SK-N-SH (cell line): ENCODE results near the gene UBR1. TPM values are rescaled to one million over a fixed set of nuclear protein-coding genes. Genes with fewer than 3 reads are reported as not detected.

Source experiments
- CTCF ChIA-PET: fragments of 300-600, 350-600 bp; formaldehyde crosslinking; extraction: SDS; loops from one replicate; lab custom pipeline; 2021; lab: Yijun Ruan, JAX
- POLR2A ChIA-PET: fragments of 350-600 bp; sonication (Branson Sonifier 250); formaldehyde crosslinking; extraction: SDS; loops from one replicate; lab custom pipeline; 2020; ENCODE audit warnings: antibody characterized with exemption, inconsistent platforms; lab: Yijun Ruan, JAX
- DNase-seq: peaks from one replicate; pipeline ENCODE4 v3.0.0; 2012
- H2AFZ ChIP-seq: fragments of 200-600 bp; sonication (generic); 2 replicates; pipeline ENCODE4 v1.8.1; 2016; ENCODE audit warnings: antibody characterized with exemption, mild to moderate bottlenecking, low read depth
- H3F3A ChIP-seq: fragments of 200-600 bp; sonication (generic); replicated peaks from 2 replicates; pipeline ENCODE3; 2016; ENCODE audit warnings: antibody characterized with exemption, mild to moderate bottlenecking; ENCODE audit not compliant: insufficient read depth
- H3K27ac ChIP-seq, 2 experiments: fragments of 200-500 bp in 1 of 2; fragments of 200-600 bp in 1 of 2; sonication (Bioruptor generic) in 1 of 2; sonication (generic), shearing (Covaris generic) in 1 of 2; 2 replicates each; pipeline versions ENCODE4 v1.5.1 to v1.6.1; 2014 to 2016; ENCODE audit warnings: low read depth in 2 of 2, inconsistent platforms in 1 of 2, low read length in 1 of 2, mild to moderate bottlenecking in 1 of 2, mixed read lengths in 1 of 2
- H3K27me3 ChIP-seq: fragments of 200-600 bp; sonication (generic), shearing (Covaris generic); 2 replicates; pipeline ENCODE4 v1.6.1; 2016; ENCODE audit warnings: mixed run types; ENCODE audit not compliant: insufficient read depth
- H3K36me3 ChIP-seq, 2 experiments: fragments of 200-500 bp in 1 of 2; fragments of 200-600 bp in 1 of 2; sonication (Bioruptor generic) in 1 of 2; sonication (generic) in 1 of 2; replicated peaks in 1 of 2; 2 replicates each; pipeline versions ENCODE3 to v1.5.1; 2014 to 2016; ENCODE audit warnings: low read length in 1 of 2, mild to moderate bottlenecking in 1 of 2; ENCODE audit not compliant: insufficient read depth in 2 of 2, control insufficient read depth in 1 of 2
- H3K4me1 ChIP-seq, 2 experiments: fragments of 200-500 bp in 1 of 2; fragments of 200-600 bp in 1 of 2; sonication (Bioruptor generic) in 1 of 2; sonication (generic), shearing (Covaris generic) in 1 of 2; 2 replicates each; pipeline versions ENCODE4 v1.5.1 to v1.6.1; 2014 to 2016; ENCODE audit warnings: low read depth in 1 of 2, low read length in 1 of 2, mixed run types in 1 of 2; ENCODE audit not compliant: insufficient read depth in 2 of 2, control insufficient read depth in 1 of 2
- H3K4me2 ChIP-seq: fragments of 200-600 bp; sonication (generic), shearing (Covaris generic); 2 replicates; pipeline ENCODE4 v1.6.1; 2017; ENCODE audit warnings: mixed run types
- H3K4me3 ChIP-seq, 2 experiments: fragments of 200-500 bp in 1 of 2; fragments of 200-600 bp in 1 of 2; sonication (Bioruptor generic) in 1 of 2; sonication (generic), shearing (Covaris generic) in 1 of 2; 2 replicates each; pipeline versions ENCODE4 v1.5.1 to v1.8.1; 2014 to 2016; ENCODE audit warnings: low read depth in 2 of 2, inconsistent platforms in 1 of 2, low read length in 1 of 2, mild to moderate bottlenecking in 1 of 2, mixed read lengths in 1 of 2, moderate library complexity in 1 of 2
- H3K79me2 ChIP-seq: fragments of 200-600 bp; sonication (generic); 2 replicates; pipeline ENCODE4 v1.8.1; 2017; ENCODE audit warnings: mild to moderate bottlenecking; ENCODE audit not compliant: insufficient read depth
- H3K9ac ChIP-seq: fragments of 200-600 bp; sonication (generic); 2 replicates; pipeline ENCODE4 v1.6.1; 2017; ENCODE audit warnings: mixed run types
- H3K9me2 ChIP-seq: fragments of 200-600 bp; sonication (generic); 2 replicates; pipeline ENCODE4 v1.6.1; 2017; ENCODE audit warnings: mixed run types
- H3K9me3 ChIP-seq: fragments of 200-600 bp; sonication (generic); 2 replicates; pipeline ENCODE4 v1.6.1; 2017; ENCODE audit warnings: mixed run types, mild to moderate bottlenecking, moderate library complexity
- H4K20me1 ChIP-seq: fragments of 200-600 bp; sonication (generic); 2 replicates; pipeline ENCODE4 v1.6.1; 2017; ENCODE audit warnings: mild to moderate bottlenecking, mixed run types; ENCODE audit not compliant: insufficient read depth
- ELF1 ChIP-seq: IDR thresholded peaks from 2 replicates; pipeline ENCODE4 v1.4.0; 2012
- EP300 ChIP-seq, 2 experiments: IDR thresholded peaks; 2 replicates each; pipeline versions ENCODE4 v1.4.0 to v1.6.1; 2012; ENCODE audit warnings: borderline replicate concordance in 1 of 2, low read depth in 1 of 2, low read length in 1 of 2
- FOSL2 ChIP-seq: IDR thresholded peaks from 2 replicates; pipeline ENCODE4 v1.4.0; 2012; ENCODE audit warnings: low read depth, mild to moderate bottlenecking, moderate library complexity, borderline replicate concordance
- IRF3 ChIP-seq: fragments of 150-350 bp; IDR thresholded peaks from 2 replicates; pipeline ENCODE4 v1.6.1; 2016; ENCODE audit warnings: mild to moderate bottlenecking, low read depth, low read length
- MAX ChIP-seq: IDR thresholded peaks from 2 replicates; pipeline ENCODE4 v1.4.0; 2012; ENCODE audit warnings: low read depth
- NRF1 ChIP-seq: IDR thresholded peaks from 2 replicates; pipeline ENCODE4 v1.6.1; 2012; ENCODE audit warnings: low read depth, mild to moderate bottlenecking, low read length
- PBX3 ChIP-seq: IDR thresholded peaks from 2 replicates; pipeline ENCODE4; 2012
- RAD21 ChIP-seq: IDR thresholded peaks from 2 replicates; pipeline ENCODE4 v1.6.1; 2012; ENCODE audit warnings: mild to moderate bottlenecking, low read length
- RXRA ChIP-seq: IDR thresholded peaks from 2 replicates; pipeline ENCODE4 v1.4.0; 2012; ENCODE audit warnings: low read depth, mild to moderate bottlenecking, borderline replicate concordance
- SIN3A ChIP-seq: IDR thresholded peaks from 2 replicates; pipeline ENCODE4 v1.6.1; 2012; ENCODE audit warnings: low read depth, mild to moderate bottlenecking, low read length, moderate library complexity, borderline replicate concordance
- TEAD4 ChIP-seq: IDR thresholded peaks from 2 replicates; pipeline ENCODE4 v1.4.0; 2012; ENCODE audit warnings: mild to moderate bottlenecking, borderline replicate concordance; ENCODE audit not compliant: insufficient read depth
- USF1 ChIP-seq: IDR thresholded peaks from 2 replicates; pipeline ENCODE4 v1.4.0; 2012; ENCODE audit warnings: low read depth, borderline replicate concordance
- WGBS: methylation state at CpG from one replicate; pipeline ENCODE4 v1.1.6; 2017; ENCODE audit warnings: low lambda C conversion rate; 5-methylcytosine and 5-hydroxymethylcytosine counted together
- polyA plus RNA-seq, 3 experiments: library from polyadenylated mRNA; depleted of rRNA; stranded (reverse); fragments of >200 nt; gene quantifications; 2 replicates each; pipeline ENCODE4 v1.2.3, GENCODE V29; 2012

Gene UBR1
- polyA plus RNA-seq, 1 of the 3 experiments (the other 2 are of a cell fraction), result 3.7 TPM

DNA sequence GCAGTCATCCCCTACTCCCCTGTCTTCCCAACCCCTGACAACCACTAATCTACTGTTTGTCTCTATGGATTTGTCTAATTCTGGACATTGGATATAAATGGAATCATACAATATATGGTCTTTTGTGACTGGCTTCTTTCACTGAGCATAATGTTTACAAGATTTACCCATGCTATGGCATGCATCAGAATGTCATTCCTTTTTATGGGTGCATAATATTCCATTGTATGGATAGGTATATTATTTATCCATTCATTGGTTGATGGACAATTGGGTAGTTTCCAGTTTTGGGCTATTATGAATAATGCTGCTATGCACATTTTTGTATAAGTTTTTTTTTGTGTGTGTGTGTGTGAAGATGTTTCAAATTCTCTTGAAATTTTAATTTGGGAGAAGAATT is 168.7 kb downstream of the UBR1 start:
- Histone ChIP-seq H3K27ac (no peak overlapping the region), H3K9me2 (no peaks in the 10 kb centered on the region), H3K4me2 (no peak overlapping the region), H3K4me1 (no peaks in the 10 kb centered on the region), H3F3A (no peaks in the 10 kb centered on the region), H4K20me1 (no peaks in the 10 kb centered on the region), H3K9ac (no peak overlapping the region), H3K36me3 (no peaks in the 10 kb centered on the region), H3K4me3 (no peak overlapping the region)
- POLR2A ChIA-PET, result no interaction called here
- no peak for TF ChIP-seq TEAD4
- TF ChIP-seq, all 33 proteins: peak for 0
- H3K79me2 ChIP-seq, result no peaks in the 10 kb centered on the region
- no peak for DNase-seq
- CTCF ChIA-PET, result interaction anchor here (3.4 kb wide), 1 partner anchor 11 kb away, joined by 20 read pairs; no protein-coding TSS in a partner anchor
- H3K9me3 ChIP-seq, result no peaks in the 10 kb centered on the region
- H2AFZ ChIP-seq, result no peak overlapping the region
- no peaks in the 10 kb centered on the region for H3K27me3 ChIP-seq

DNA sequence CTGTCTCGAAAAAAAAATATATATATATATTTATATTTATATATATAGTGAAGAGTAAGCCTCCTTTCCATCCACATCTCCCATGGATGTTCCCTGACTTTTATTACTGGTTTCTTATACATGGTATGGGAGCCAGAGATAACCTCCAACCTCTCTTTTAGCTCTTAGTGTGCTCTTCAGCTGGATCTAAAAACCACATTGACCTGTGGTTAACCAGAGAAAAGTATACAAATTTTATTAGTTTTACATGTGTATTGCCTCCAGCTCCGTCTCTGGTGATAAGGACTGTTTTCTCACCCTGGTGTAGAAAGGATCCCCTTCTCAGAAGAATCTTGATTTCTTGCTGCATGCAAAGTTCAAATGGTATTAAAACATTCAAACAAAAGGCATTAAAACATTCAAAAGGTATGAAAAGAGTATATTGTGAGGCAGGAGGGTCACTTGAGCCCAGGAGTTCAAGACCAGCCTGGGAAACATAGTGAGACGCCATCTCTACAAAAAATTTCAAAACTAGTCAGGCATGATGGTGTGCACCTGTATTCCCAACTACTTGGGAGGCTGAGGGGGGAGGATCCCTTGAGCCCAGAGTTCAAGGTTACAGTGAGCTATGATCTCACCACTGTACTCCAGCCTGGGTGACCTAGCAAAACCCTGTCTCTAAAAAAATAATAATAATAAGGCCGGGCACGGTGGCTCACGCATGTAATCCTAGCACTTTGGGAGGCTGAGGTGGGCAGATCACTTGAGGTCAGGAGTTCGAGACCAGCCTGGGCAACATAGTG is 171.8 kb downstream of the UBR1 start:
- Histone ChIP-seq H3K4me2 (no peak overlapping the region), H3K9me3 (no peaks in the 10 kb centered on the region), H3K9me2 (no peaks in the 10 kb centered on the region), H3K79me2 (no peaks in the 10 kb centered on the region), H3K27ac (no peak overlapping the region), H3F3A (no peaks in the 10 kb centered on the region), H3K36me3 (no peaks in the 10 kb centered on the region), H3K4me1 (no peaks in the 10 kb centered on the region), H3K27me3 (no peaks in the 10 kb centered on the region), H4K20me1 (no peaks in the 10 kb centered on the region), H2AFZ (no peak overlapping the region), H3K4me3 (no peak overlapping the region), H3K9ac (no peak overlapping the region)
- POLR2A ChIA-PET, result no interaction called here
- WGBS, result 90% methylated on average over 7 of the region's 7 CpGs
- CTCF ChIA-PET, result interaction anchor here (0.6 to 1.2 kb wide), 2 partner anchors 352 to 415 kb away, joined by 3 read pairs; no protein-coding TSS in a partner anchor
- TF ChIP-seq SIN3A, result no peak
- no peak for TF ChIP-seq RXRA
- no peak for TF ChIP-seq EP300 (IDR thresholded peaks at IDR 0.05; ENCODE audit: borderline replicate concordance in 1 of 2, low read depth in 1 of 2, low read length in 1 of 2)
- no peak for TF ChIP-seq PBX3
- TF ChIP-seq RAD21, result no peak
- TF ChIP-seq USF1, result no peak
- DNase-seq, result no peak

DNA sequence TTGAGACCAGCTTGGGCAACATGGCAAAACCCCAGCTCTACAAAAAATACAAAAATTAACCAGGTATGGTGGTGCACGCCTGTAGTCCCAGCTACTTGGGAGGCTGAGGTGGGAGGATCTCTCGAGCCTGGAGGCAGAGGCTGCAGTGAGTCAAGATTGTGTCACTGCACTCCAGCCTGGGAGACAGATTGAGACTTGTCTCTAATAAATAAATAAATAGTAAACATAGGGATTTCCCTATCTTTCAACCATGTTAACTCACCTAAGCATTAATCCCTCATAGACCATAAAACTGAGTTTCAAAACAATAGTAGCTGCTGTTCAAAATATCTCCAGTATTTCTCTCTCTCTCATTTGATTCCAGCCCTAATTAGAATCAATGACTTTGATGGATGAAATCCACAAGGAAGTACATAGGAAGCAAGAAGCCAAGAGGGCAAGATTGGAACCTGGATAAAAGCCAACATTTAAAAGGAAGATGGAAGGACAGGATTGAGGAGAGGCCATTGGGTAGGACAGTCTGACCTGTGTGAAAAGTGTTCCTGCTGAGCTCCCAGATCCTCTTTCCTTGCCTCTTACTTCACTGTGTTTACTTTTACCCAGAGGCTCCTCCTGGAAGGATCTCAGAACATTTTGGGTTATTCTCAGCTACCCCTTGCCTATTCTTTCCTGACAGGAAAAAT is 172.9 kb downstream of the UBR1 start:
- Histone ChIP-seq H3K36me3 (no peaks in the 10 kb centered on the region), H3F3A (no peaks in the 10 kb centered on the region), H3K27me3 (no peaks in the 10 kb centered on the region), H3K4me3 (no peak overlapping the region), H3K9me2 (no peaks in the 10 kb centered on the region), H3K4me2 (no peak overlapping the region), H3K27ac (no peak overlapping the region), H3K9me3 (no peaks in the 10 kb centered on the region), H2AFZ (no peak overlapping the region), H3K79me2 (no peaks in the 10 kb centered on the region), H4K20me1 (no peaks in the 10 kb centered on the region), H3K4me1 (no peaks in the 10 kb centered on the region), H3K9ac (no peak overlapping the region)
- POLR2A ChIA-PET, result no interaction called here
- no peak for DNase-seq
- 92% methylated on average over 2 of the region's 2 CpGs for WGBS
- CTCF ChIA-PET, result interaction anchor here (0.5 to 1.3 kb wide), 3 partner anchors 11 to 228 kb away, joined by 3 read pairs; no protein-coding TSS in a partner anchor
- TF ChIP-seq FOSL2 (no peak), IRF3 (no peak), NRF1 (no peak), MAX (no peak), EP300 (IDR thresholded peaks at IDR 0.05; ENCODE audit: borderline replicate concordance in 1 of 2, low read depth in 1 of 2, low read length in 1 of 2) (no peak), ELF1 (no peak)
